Right lobe of liver (tissue), 6 donors: ENCODE measurements around the gene DCC. TPM values are rescaled to one million over a fixed set of nuclear protein-coding genes. Genes with fewer than 3 reads are reported as not detected.

Source experiments
- ATAC-seq, 4 donors: fragments of 200-7000 bp; cut with Tn5 transposase; one replicate each; pipeline ENCODE4 v1.9.1; 2020; ENCODE audit warnings: mild to moderate bottlenecking in 4 of 4, moderate library complexity in 4 of 4
- DNase-seq, 3 donors: peaks; one replicate each; pipeline ENCODE4 v3.0.0-alpha.2; 2020
- H3K27ac ChIP-seq, 3 donors: fragments of 200-600 bp; one replicate each; pipeline ENCODE4 v1.8.0; 2022
- H3K27me3 ChIP-seq, 2 donors: fragments of 200-600 bp; one replicate each; pipeline ENCODE4 v1.8.0; 2022
- H3K36me3 ChIP-seq, 4 donors: fragments of 200-600 bp; sonication (generic) in 1 of 4; one replicate each; pipeline versions ENCODE4 v1.5.1 to v1.8.0; 2017 to 2022; ENCODE audit warnings: control low read depth in 1 of 4
- H3K4me1 ChIP-seq, 4 donors: fragments of 200-600 bp; sonication (generic) in 1 of 4; one replicate each; pipeline versions ENCODE4 v1.5.1 to v1.8.0; 2017 to 2022; ENCODE audit warnings: control low read depth in 1 of 4
- H3K4me3 ChIP-seq, 3 donors: fragments of 200-600 bp; one replicate each; pipeline ENCODE4 v1.8.0; 2022
- H3K9me3 ChIP-seq, 4 donors: fragments of 200-600 bp; sonication (generic) in 1 of 4; one replicate each; pipeline versions ENCODE4 v1.5.1 to v1.8.0; 2017 to 2022; ENCODE audit warnings: control low read depth in 1 of 4
- CTCF ChIP-seq, 4 donors: fragments of 200-600 bp in 3 of 4; fragments of 450-650 bp in 1 of 4; IDR thresholded peaks; one replicate each; pipeline versions ENCODE4 v1.5.1 to v1.8.0; 2016 to 2022; ENCODE audit warnings: antibody characterized with exemption in 4 of 4, mild to moderate bottlenecking in 2 of 4
- POLR2A ChIP-seq: fragments of 450-650 bp; IDR thresholded peaks from one replicate; pipeline ENCODE4 v1.6.1; 2017; ENCODE audit warnings: antibody characterized with exemption, mild to moderate bottlenecking
- WGBS: methylation state at CpG from one replicate; pipeline ENCODE4 v1.1.6; 2018; ENCODE audit warnings: low coverage, low lambda C conversion rate; ENCODE audit not compliant: insufficient coverage; ENCODE audit errors: missing lambda C conversion rate; 5-methylcytosine and 5-hydroxymethylcytosine counted together
- intact Hi-C, 2 donors: fragments of 100-400 bp; cut with DNase I; formaldehyde crosslinking; loops; one replicate each; pipeline versions ENCODE4 v1.11.2 to v1.14.1; 2022
- total RNA-seq, 6 experiments: library from RNA; depleted of rRNA in 2 of 6; stranded (reverse); fragments of >200 nt in 2 of 6; fragmentation: NEBNext Ultra II Directional in 3 of 6; extraction: Animal tissue kit (Norgen Biotek cat#: 25700) in 3 of 6; gene quantifications; one replicate each; pipeline versions ENCODE4 v1.1.0 to v1.2.4, GENCODE V29; 2016 to 2023
- donor health status: DM: no; HTN: yes; CAD: no.
- donor health status: DM: no; HTN: no; CAD: no.
- donor health status: DM: no; HTN: no; CAD: no.
- donor health status: DM: no; HTN: yes; CAD: no.
- donor health status: DM: no; HTN: yes; CAD: no.

The DCC gene
- total RNA-seq, 6 experiments from 2014 or later = 0.06 TPM; not detected in 5

- Histone ChIP-seq H3K4me1 (no peaks in the 10 kb centered on the region), H3K27me3 (no peaks in the 10 kb centered on the region), H3K36me3 (no peaks in the 10 kb centered on the region), H3K9me3 (no peaks in the 10 kb centered on the region), H3K27ac (no peak overlapping the region), H3K4me3 (no peak overlapping the region)
- TF ChIP-seq CTCF (IDR thresholded peaks at IDR 0.05) = no peak
- TF ChIP-seq POLR2A = no peak
- no peak for ATAC-seq
- no peak for DNase-seq
- WGBS = 23% methylated on average over 4 of the region's 4 CpGs
- intact Hi-C loops = no loop called here
Observed at GRCh38 chr18:52465391-52465790, 125.4 kb downstream of the DCC start.

GRCh38 chr18:52468496-52468895 lies 128.5 kb downstream of the DCC start:
- Histone ChIP-seq H3K9me3 (no peaks in the 10 kb centered on the region), H3K27ac (no peak overlapping the region), H3K36me3 (no peaks in the 10 kb centered on the region), H3K4me3 (no peak overlapping the region), H3K4me1 (no peaks in the 10 kb centered on the region), H3K27me3 (no peaks in the 10 kb centered on the region)
- DNase-seq (no peak), ATAC-seq (no peak)
- intact Hi-C loops = no loop called here
- 36% methylated on average over 1 of the region's 1 CpG for WGBS
- no peak for TF ChIP-seq POLR2A
- no peak for TF ChIP-seq CTCF (IDR thresholded peaks at IDR 0.05)

- intact Hi-C loops = no loop called here
- WGBS = 43% methylated on average over 3 of the region's 3 CpGs
Observed at GRCh38 chr18:52475325-52475724, 135.3 kb downstream of the DCC start.

GRCh38 chr18:52481116-52481515 lies 141.1 kb downstream of the DCC start:
- ATAC-seq = no peak
- Histone ChIP-seq H3K4me3 (no peak overlapping the region), H3K27me3 (no peaks in the 10 kb centered on the region), H3K27ac (no peak overlapping the region), H3K4me1 (no peaks in the 10 kb centered on the region), H3K36me3 (no peaks in the 10 kb centered on the region), H3K9me3 (no peaks in the 10 kb centered on the region)
- intact Hi-C loops = no loop called here
- DNase-seq = no peak
- TF ChIP-seq POLR2A (no peak), CTCF (IDR thresholded peaks at IDR 0.05) (no peak)
- 64% methylated on average over 5 of the region's 6 CpGs for whole genome bisulfite sequencing

More at GRCh38 chr18:52475325-52475724, 135.3 kb downstream of the DCC start:
- no peaks in the 10 kb centered on the region for H3K36me3 ChIP-seq
- H3K4me1 ChIP-seq = no peaks in the 10 kb centered on the region
- H3K27me3 ChIP-seq = no peaks in the 10 kb centered on the region
- H3K27ac ChIP-seq = no peak overlapping the region
- H3K4me3 ChIP-seq = no peak overlapping the region
- no peaks in the 10 kb centered on the region for H3K9me3 ChIP-seq
- TF ChIP-seq POLR2A (no peak), CTCF (IDR thresholded peaks at IDR 0.05) (no peak)
- DNase-seq (no peak), ATAC-seq (no peak)

- intact Hi-C loops = no loop called here
- WGBS = 51% methylated on average over 2 of the region's 2 CpGs
- ATAC-seq (no peak), DNase-seq (no peak)
- Histone ChIP-seq H3K4me3 (no peak overlapping the region), H3K9me3 (no peaks in the 10 kb centered on the region), H3K36me3 (no peaks in the 10 kb centered on the region), H3K4me1 (no peaks in the 10 kb centered on the region), H3K27ac (no peak overlapping the region), H3K27me3 (no peaks in the 10 kb centered on the region)
- TF ChIP-seq POLR2A = no peak
- no peak for TF ChIP-seq CTCF (IDR thresholded peaks at IDR 0.05)
Observed at GRCh38 chr18:52484977-52485376, 145.0 kb downstream of the DCC start.
